GM12864 (cell line): Measurements from ENCODE around the gene DOCK2.

Source experiments
- DNase-seq: peaks from one replicate; pipeline ENCODE4 v3.0.0-alpha.2; 2011; ENCODE audit warnings: low read depth
- H3K4me3 ChIP-seq: 2 replicates; pipeline ENCODE4 v1.5.1; 2011; ENCODE audit warnings: mild to moderate bottlenecking, low read depth, low read length, control low read depth
- CTCF ChIP-seq: IDR thresholded peaks from 2 replicates; pipeline ENCODE4 v1.5.1; 2011; ENCODE audit warnings: low read depth, mild to moderate bottlenecking, moderate library complexity, low read length, control low read depth, inconsistent platforms; ENCODE audit errors: missing control alignments

DOCK2 gene

DNA sequence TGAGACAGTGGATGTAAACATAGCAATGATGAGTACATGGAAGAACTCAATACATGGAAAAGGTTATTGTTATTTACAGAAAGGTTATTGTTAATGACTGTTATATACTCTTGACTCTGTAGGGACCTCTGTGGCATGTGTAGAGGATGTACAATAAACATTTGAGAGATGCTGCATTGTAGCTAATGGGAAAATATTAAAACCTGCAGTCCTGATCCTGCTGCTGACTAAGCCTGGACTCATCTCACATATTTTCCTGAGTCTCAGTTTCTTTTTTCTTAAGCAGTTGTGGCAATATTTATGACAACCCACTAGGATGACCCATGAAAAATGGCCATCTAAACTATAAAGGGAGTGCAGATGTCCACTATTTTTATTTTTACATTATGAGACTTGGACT lies 75.4 kb downstream of the DOCK2 start:
- no peak for TF ChIP-seq CTCF
- DNase-seq, result no peak

DNA sequence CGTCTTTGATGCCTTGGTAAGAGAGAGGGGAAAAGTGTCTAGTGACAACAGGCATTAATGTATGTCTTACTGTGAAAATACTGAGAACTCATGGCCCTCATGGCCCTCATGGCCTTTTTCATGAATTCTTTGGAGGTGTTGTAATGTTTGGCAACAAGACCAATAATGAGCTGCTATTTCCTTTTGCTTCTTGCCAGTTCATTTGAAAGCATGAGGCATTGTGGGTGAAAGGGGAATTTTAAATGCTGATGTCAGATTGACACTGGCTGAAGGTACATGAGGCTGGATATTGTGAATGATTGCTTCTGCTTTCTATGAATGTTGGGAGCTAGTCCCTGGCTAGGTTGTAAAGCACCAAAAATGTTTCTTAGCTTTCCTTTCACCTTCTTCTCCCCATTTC lies 79.2 kb downstream of the DOCK2 start:
- no peak overlapping the region for H3K4me3 ChIP-seq
- DNase-seq, result no peak
- TF ChIP-seq CTCF, result no peak

More for the DNA sequence above, 75.4 kb downstream of the DOCK2 start:
- H3K4me3 ChIP-seq, result no peak overlapping the region

DNA sequence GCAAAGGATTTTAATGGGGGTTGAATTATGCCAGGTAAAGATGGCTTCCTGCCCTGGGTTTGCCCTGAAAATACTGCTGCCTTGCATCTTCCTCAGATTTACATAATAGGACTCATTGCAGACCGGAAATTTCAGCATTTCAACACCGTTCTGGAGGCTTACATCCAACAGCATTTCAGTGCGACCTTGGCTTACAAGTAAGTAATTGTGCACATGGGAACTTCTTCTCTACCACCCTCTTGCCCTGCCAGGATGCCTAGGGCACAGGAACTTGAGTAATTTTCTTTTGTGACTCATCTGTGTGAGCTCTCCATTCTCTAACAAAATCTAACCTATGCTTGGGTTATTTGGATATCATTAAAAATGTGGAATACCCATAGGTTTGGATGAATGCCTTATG lies 80.2 kb downstream of the DOCK2 start:
- no peak overlapping the region for H3K4me3 ChIP-seq
- TF ChIP-seq CTCF, result no peak
- no peak for DNase-seq

- peak; percentile 29 for DNase-seq
- TF ChIP-seq CTCF, result no peak
These were observed 82.6 kb downstream of the DOCK2 start for GRCh38 chr5:169719360-169720314.

DNA sequence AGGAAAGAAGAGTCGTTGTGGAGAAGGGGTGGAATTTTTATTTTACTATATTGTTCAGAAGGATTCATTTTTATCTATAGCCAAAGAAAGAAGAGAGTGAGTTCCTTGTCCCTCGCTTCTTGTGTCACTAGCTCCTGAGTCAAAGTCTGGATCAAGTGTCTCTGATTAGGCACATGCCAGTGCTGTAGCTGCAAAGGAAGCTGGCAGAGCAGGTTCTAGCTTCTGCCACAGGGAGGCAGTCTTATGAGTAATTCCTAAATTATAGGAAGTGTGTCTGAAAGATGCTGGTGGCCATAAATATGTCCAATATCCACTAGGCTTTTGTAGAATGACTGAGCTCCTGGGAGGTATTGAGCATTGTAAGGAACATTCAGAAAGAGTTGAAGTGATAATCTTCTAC lies 84.7 kb downstream of the DOCK2 start:
- no peak for DNase-seq
- H3K4me3 ChIP-seq, result no peak overlapping the region
- TF ChIP-seq CTCF, result no peak

More at GRCh38 chr5:169719360-169720314, 82.6 kb downstream of the DOCK2 start:
- no peak overlapping the region for H3K4me3 ChIP-seq

- DNase-seq, result no peak
- H3K4me3 ChIP-seq, result no peak overlapping the region
- TF ChIP-seq CTCF, result no peak
These were observed 86.2 kb downstream of the DOCK2 start for GRCh38 chr5:169723103-169723831.
